NCI-H2107 (cell line): ENCODE measurements around the gene CDH23.

ENCODE experiments used
- DNase-seq: peaks from one replicate; lab custom pipeline; 2025; lab: John Stamatoyannopoulos, UW

The CDH23 gene

DNA sequence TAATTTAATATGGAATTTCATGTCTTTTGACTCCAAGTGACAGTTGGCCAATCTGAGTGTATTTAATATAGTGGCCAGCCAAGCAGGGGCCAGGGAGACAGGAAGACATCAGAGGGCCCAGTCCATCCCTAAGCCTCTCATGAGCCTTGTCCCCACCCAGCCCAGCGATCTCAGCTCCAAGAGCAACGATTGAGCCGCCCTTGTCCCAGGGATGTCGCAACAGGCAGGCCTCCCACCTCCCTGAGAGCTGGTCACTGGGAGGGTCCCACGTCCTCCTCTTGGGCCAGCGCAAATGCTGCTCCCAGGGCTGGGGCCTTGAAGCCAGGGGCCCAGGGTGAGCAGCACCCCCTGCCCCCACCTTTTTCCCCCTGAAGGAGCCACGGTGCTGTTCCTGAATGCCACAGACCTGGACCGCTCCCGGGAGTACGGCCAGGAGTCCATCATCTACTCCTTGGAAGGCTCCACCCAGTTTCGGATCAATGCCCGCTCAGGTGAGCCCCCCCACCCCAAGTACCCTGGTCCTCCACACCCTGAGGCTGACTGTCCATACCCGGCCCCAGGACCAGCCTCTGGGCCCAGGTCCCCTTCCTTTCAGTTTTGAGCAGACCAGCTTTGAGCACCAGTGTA lies 293.5 kb downstream of the CDH23 start:
- DNase-seq, result no peak

DNA sequence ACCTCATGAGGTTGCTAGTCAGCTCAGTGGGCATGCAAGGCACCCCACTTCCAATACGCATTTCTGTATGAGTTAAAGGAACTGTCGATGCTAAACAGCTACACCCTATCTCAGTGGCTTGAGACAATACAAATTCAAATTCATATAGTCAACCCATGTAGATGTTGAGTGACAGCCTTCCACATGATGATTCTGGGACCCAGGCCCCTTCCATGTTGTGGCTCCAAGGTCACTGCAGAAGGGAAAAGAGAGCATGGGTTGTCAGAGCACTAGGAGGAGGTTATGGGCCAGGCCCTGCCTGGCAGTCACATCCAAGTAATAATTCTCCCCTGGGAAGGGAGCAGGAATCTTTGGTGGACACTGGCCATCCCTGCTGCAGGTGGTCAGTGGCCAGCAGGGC lies 294.7 kb downstream of the CDH23 start:
- no peak for DNase-seq

DNA sequence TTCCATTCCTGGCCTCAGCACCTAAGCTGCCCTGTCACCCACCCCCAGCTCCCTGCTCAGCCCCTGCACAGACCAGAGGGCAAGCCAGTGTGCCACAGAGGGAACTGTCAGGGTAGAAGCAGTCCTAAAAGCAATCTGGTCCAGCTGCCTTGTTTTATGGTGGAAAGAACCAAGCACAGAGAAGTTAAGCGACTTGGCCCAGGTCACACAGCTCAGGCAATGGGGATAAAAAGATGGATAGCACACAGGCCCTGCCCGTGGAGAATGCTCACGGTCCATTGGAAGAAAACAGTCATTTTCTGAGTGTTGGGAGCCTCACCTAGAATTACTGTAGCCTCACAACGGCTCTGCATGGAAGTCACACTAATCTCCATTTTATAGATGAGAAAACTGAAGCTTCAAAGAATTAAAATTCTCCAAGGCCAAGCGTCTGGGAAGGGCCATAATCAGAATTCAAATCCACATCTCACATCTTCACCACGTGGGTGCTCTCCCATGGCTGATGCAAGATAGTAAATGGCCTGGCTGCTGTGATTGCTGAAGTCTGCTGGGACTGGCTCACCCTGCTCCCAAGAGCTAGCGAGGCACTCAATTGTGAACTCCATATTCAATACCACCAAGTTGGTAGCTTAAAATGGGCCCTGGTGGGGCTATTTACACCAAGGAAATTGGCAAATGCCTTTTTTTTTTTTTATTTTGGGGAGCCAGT lies 296.0 kb downstream of the CDH23 start:
- DNase-seq, result no peak

DNA sequence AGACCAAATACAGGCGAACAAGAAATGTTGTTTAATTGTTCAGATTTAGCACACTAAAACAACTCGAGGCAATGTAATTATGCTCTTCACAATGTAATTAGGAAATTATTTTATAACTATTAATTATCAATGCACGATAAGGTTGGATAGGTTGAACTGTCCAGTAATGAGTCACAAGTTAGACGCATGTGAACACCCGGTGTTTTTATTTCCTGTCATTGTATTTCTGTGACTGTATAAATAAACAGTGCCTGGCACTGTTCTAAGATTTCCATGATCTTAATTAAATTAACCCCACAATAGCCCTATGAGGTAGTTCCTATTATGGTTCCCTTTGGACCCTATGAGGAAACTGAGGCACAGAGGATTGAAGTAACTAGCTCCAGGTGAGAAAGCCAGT lies 296.7 kb downstream of the CDH23 start:
- DNase-seq, result no peak

DNA sequence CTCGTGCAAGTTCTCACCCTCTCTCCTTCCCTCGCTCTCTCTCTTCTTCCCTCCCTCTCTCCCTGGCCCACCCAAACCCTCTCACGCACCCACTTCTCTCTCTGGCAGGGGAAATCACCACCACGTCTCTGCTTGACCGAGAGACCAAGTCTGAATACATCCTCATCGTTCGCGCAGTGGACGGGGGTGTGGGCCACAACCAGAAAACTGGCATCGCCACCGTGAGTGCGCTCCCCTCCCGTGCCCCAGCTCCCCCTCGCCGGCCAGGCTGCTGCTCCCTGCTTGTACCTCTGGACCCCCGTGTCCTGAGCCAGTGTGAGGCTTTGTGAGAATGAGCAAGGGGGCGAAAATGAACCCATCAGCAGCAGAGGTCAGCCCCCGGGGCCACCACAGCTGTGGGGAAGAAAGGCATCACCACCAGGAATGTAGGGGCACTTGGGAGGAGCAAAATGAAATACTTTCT lies 297.4 kb downstream of the CDH23 start:
- DNase-seq, result no peak

DNA sequence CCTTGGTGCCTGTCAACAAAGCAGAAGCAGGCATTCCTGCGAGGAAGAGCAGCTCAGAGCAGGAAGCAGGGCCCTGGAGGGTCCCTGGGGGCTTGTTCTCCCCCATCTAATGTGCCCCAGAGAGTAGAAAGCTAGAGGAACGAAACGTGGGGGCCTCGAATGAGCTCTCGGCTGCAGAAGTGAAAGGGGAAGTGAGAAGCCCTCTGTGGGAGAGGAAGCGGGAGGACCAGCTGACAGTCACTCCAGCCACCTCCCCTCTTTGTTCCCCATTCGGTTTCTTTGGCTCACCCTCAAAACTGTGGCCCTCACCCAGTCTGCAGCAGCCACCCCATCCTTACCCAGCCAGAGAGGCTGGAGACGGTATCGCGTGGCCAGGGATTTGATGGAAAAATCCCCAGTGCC lies 297.8 kb downstream of the CDH23 start:
- no peak for DNase-seq

DNA sequence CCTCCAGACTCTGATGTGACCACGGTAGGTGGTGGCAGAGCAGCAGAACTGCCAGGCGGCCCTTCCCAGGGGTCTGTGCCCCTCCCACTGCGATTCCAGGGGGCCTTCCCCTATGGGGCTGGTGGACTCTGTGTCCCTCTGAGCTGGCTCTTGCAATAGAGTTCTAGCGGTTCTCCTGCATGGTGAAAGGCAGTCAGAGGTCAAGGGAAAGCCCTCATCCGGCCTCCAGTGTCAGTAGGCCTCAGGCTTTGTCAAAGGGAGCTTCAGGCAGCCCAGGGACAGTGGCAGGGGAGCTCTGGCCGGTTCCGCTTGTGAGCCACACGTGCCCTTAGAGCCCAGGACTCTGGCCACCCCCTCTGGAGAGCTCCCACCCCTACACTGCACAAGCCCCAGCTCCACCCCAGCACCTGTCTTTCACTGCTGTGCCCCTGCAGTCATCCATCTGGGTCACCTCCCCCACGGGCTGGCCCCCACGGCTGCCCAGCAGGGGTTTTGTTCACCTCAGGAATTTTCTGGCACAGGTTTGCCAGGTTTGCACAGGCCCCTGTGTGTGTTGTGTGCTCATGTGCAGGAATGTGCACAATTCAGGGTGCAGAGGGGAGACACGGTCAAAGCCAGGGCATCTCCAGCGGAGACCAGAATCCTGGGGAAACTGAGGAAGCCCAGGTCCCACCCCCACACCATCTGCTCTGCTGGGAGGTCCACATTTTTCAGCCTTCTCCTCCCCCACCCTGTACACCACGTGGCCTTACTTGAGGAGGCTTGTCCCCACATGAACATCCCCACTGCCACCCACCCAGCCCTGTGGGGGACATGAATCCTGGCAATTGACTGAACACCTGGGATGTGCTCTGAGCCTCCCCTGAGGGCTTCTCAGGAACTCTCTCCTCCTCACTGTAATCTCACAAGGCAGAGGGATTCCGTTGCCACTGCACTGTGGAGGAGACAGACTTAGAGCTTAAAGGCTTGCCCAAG lies 299.1 kb downstream of the CDH23 start:
- DNase-seq, result no peak

DNA sequence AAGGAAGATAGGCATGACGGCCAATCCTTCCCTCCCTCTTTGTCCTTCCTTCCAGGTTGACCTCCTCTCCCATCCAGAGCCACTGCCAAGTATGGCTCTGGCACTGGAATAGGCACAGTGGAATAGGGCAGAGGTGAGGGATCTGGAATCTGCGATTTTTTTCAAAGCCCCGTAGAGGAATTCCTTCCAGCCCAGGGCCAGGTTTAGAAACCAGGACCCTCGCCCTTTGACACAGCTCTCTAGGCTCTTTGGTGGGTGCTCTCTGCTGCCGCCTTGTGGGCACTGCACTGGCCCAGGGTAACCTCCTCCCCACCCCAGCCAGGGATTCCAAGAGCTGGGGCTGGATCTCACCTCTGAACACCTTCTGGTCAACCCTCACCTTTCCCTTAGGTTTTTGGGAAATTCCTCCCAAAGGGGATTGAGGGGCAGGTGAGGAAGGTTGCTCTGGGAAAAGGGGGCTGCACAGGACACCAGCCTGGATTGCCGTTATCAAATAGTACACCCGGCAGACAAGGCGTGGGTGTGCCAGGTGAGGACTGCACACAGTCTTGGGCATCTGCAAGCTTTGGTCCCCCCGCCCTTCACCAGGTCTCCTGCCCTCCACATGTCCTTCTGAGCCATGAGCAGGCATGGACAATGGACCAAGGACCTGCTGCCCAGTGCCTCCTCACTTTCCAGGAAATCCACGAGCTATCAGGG lies 300.1 kb downstream of the CDH23 start:
- no peak for DNase-seq

DNA sequence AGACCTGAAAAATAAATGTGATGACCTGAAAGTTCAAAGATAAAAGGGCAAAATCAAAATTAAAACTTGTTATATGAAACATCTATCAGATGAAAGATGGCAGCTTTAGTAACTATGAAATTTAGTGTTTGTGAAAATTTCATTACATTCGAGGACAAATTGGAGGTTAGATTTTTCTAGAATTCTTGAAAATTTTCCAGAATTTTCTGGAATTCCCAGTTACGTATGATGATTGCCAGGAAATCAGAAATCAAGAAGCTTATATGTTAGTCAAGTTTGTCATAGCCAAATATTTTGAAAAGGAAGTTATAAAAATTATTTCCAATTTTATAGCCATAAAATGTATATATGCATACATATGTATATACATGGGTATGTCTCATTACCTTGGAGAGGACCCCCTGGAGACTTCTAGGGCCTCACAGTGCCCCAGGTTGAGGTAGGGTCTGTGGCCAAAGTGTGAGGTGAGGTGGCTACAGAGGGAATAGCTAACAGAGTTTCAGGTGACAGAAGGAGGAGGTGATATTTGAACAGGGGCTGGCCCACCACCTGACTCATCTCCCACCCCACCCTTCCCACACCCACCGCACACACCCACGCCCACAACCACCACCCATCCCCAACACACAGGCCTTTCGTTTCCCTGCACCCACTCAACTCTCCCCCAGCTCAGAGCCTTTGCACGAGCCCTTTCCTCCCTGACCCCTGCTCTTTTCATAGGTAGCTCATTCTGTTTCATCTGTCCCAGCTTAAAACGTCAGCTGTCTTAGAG lies 301.4 kb downstream of the CDH23 start:
- no peak for DNase-seq

DNA sequence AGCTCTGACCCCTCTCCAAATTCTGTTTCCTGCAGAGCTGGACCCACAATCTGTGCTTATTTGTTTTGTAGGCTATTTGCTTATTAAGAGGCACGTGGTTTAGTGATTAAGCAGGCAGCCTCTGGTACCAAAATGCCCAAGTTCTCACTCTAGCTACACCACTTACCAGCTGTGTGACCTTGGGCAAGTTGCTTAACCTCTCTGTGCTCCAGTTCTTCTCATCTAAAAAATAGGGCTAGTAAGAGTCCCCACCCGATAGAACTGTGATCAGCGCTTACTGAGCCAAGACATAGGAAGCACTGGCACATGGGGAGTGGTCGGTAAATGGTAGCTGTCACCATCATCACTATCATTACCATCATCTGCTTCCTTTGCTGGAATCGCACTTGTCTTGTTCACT lies 302.0 kb downstream of the CDH23 start:
- no peak for DNase-seq

DNA sequence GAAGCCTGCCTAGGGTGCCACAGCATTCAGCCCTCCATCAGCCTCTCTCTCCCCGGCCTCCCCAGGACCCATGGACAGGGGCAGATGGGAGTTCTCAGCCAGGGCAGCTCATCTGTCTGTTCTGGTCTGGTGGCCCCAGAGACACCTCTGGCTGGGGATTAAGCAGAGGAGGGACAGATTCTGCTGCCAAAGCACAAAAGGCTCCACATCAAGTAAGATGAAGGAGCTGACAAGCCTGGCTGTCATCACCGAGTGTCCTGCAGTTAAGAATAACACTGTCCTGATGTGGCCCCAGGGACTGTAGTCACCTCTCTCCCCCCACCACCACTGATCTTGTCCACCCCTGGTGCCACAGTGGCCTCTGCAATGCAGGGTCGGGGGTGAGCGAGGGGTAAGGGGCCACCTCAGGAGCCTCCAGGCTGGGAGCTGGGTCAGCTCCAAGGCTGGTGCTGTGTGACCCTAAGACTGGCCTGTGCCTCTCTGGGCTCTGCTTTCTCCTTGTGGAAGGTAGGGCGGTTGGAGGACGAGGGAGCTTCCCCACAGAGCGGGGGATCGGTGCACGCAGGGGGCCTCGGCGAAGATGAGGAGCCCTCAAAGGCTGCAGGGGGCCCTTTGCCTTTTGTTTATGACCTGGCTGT lies 304.1 kb downstream of the CDH23 start:
- no peak for DNase-seq

DNA sequence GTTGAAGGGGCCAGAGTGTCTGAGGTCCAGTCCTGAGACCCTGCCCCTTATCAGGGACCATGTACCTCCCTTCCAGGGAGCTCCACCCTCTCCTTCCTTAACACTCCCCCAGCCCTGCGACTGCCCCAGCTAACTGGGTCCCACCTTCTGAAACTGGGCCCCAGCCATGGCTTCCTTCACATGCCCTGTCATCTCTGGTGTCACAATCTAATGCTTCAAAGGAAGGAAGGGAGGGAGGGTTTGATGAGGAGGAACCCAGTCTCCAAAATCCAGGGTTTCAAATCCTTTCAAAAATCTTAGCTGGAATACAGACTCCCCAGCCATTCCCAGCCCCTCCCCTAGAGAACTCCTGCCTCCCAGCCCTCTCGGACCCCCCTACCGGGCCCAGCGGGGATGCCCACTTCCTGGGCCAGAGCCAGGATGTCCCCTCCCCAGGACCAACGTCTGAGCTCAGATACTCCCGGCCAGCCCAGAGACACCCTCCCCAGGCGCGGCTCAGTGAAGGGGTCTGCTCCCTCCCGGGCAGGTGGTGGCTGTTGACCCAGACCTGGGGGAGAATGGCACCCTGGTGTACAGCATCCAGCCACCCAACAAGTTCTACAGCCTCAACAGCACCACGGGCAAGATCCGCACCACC lies 304.9 kb downstream of the CDH23 start:
- no peak for DNase-seq

DNA sequence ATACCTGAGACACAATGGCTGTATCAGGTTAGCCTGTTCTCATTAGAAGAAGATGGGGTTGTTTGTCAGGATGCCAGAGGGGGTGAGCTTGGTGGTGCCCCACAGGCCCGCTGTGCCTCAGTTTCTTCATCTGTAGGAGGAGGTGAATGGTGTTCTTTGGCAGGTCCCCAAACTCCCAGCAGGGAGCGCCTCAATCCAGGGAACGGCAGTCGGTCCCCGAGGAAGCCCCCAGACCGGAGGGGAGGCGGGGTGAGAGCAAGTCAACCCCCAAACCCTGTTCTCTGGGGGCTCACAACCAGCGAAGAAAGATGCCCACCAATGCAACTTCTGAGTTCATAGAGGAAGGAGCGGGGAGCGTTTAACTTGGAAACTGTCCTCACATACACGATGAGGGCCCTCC lies 306.9 kb downstream of the CDH23 start:
- no peak for DNase-seq

DNA sequence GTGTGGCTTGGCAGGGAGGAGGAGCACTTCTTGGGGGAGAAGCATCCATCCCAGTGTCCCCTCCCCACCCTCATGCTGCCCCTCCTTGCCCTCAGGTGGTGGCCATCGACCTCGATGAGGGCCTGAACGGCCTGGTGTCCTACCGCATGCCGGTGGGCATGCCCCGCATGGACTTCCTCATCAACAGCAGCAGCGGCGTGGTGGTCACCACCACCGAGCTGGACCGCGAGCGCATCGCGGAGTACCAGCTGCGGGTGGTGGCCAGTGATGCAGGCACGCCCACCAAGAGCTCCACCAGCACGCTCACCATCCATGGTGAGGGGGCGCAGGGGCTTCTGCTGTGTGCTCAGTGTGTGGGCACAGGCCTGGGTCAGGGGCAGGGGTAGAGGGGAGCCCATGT lies 308.1 kb downstream of the CDH23 start:
- no peak for DNase-seq

DNA sequence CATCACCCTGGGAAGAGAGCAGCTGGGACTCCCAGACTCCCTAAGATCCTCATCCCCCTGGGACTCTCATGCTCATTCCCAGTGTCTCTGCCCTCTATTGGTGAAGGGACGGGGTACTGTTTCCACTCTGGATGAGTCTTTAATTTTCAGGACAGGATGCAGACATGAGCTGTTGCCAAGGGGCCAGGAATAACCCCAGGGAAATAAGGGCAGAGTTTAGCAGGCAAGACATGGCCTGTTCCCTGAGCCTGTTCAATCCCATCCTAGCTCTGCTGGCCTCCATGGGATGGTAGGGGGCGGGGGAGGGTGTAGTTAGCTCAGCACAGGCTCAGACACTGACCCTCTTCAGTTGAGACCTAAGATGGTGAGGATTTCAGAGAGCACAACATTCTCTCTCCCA lies 308.9 kb downstream of the CDH23 start:
- no peak for DNase-seq

DNA sequence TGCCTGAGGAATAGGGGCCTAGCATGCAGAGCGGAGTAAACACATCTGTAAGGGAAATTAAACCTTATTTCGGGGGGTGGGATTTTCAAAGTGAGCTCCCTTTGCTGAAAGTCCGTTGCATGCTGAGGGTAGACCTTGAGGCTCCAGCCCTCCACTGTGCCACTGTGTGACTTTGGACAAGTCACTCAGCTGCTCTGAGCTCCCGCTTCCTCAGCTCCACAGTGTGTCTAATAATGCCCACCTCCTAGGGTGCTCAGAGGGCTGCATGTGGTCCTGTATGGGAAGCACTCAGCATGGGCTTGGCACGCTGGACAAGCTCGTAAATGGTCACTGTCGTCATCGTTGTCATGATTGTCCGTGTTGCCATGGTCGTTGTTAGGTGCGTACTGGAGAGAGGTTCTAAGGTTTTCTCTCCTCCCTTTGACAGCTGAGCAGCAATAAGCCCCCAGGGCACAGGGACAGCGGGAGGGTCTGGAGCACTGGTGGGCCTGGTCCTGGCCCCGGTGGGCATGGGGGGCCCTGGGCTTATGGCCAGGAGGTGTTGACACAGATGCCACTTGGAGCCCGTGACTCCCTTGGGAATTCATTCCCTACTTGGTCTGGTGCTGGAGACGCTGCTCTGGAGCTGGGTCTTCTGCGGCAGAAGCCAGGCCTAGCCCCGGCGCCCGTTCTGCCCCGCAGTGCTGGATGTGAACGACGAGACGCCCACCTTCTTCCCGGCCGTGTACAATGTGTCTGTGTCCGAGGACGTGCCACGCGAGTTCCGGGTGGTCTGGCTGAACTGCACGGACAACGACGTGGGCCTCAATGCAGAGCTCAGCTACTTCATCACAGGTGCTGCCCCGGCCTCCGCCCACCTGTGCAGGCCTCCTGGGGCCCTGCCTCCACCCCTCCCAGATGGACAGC lies 309.7 kb downstream of the CDH23 start:
- no peak for DNase-seq

DNA sequence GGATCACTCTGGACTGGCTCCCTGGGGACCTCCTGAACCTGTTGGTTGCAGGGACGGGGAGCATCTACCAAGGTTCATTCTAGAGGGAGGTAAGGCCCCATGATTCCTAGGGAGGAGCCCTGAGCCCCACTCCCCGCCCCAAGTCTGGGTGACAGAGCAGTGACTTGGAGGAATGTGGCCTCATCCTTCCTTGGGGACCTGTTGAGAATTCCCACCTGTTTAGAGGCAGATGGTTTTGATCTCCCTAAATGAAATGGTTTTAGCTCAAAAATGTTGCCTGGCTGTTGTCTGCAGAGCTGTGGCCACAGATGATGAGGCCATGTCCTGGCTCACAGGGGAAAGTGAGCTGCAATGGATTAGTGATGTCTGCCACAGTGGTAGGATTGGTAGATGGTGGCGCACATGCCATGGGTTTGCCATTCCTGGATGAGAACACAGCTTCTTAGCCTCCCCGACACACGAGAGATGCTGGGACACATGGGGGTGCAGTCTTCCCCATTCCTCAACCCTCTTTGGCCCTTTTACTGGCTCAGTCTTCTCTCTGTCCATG lies 310.6 kb downstream of the CDH23 start:
- no peak for DNase-seq

DNA sequence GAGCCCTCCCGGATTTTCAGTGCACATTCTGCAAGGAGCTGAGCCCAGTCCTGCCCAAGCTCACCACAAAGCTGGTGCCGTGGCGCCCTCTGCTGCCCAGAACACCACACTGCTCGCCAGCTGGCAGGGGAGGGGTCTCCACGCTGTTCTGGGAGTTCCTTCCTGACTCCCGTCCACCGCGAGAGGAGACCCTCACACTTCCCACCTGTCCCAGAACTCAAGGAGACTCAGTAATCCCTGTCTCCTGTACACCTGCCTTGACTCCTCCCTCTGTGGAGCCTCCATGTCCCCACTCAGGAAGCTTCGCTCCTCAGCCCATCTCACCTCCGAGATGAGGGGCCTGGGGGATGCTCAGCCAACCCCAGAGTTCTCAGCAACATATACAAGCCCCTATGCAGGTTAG lies 311.6 kb downstream of the CDH23 start:
- DNase-seq, result no peak
